Panc1 (cell line): Measurements from ENCODE around the gene LMF1. TPM values are rescaled to one million over a fixed set of nuclear protein-coding genes. Genes with fewer than 3 reads are reported as not detected.
A peak's percentile ranks its signal among the peaks of the same experiment; 100 is the strongest.

Experiments used
- ATAC-seq: fragments of 200-7000 bp; cut with Tn5 transposase; 2 replicates; pipeline ENCODE4 v1.9.1; 2020; ENCODE audit warnings: mild to moderate bottlenecking, moderate library complexity
- BruUV-seq: library from RNA; stranded (reverse); fragments of 400-500 nt; replicated peaks from 2 replicates; lab custom pipeline; 2021; lab: Mats Ljungman, UMichigan
- CTCF ChIA-PET: fragments of 300-600 bp; sonication (Branson Sonifier 250); formaldehyde crosslinking; loops from one replicate; lab custom pipeline; 2022; ENCODE audit warnings: antibody characterized with exemption; lab: Charles Lee
- POLR2A ChIA-PET: fragments of 300-600 bp; sonication (Branson Sonifier 250); formaldehyde crosslinking; loops from one replicate; lab custom pipeline; 2022; ENCODE audit warnings: antibody characterized with exemption; lab: Charles Lee
- DNase-seq: peaks from one replicate; pipeline ENCODE4 v3.0.0-alpha.2; 2010; ENCODE audit warnings: low read depth, low spot score
- H3K27ac ChIP-seq: 2 replicates; pipeline ENCODE4 v1.5.1; 2011; ENCODE audit warnings: mild to moderate bottlenecking, low read length, inconsistent platforms
- H3K27me3 ChIP-seq: fragments of 200-500 bp; sonication (Bioruptor generic); 2 replicates; pipeline ENCODE4 v1.6.0; 2014; ENCODE audit warnings: low read length, inconsistent platforms; ENCODE audit not compliant: control insufficient read depth, insufficient read depth
- H3K36me3 ChIP-seq: fragments of 200-500 bp; sonication (Bioruptor generic); 2 replicates; pipeline ENCODE4 v1.5.1; 2014; ENCODE audit warnings: inconsistent platforms, mild to moderate bottlenecking, low read length, moderate library complexity; ENCODE audit not compliant: control insufficient read depth, insufficient read depth
- H3K4me1 ChIP-seq: 2 replicates; pipeline ENCODE4 v1.5.1; 2011; ENCODE audit warnings: inconsistent platforms, mild to moderate bottlenecking, low read length, moderate library complexity; ENCODE audit not compliant: control insufficient read depth, insufficient read depth
- H3K4me3 ChIP-seq, 2 experiments: 2 replicates each; pipeline ENCODE4 v1.5.1; 2011 to 2012; ENCODE audit warnings: low read depth in 2 of 2, low read length in 2 of 2, mild to moderate bottlenecking in 2 of 2, inconsistent platforms in 1 of 2, moderate library complexity in 1 of 2
- H3K9me3 ChIP-seq: fragments of 200-500 bp; sonication (Bioruptor generic); 2 replicates; pipeline ENCODE4 v1.5.1; 2014; ENCODE audit warnings: low read depth, mild to moderate bottlenecking, inconsistent platforms, low read length, moderate library complexity; ENCODE audit not compliant: control insufficient read depth, insufficient read depth
- POLR2AphosphoS5 ChIP-seq: IDR thresholded peaks from 2 replicates; pipeline ENCODE4 v1.6.1; 2012; ENCODE audit warnings: mild to moderate bottlenecking, low read depth, low read length, moderate library complexity
- SIN3A ChIP-seq: IDR thresholded peaks from 2 replicates; pipeline ENCODE4 v1.6.1; 2012; ENCODE audit warnings: low read depth, mild to moderate bottlenecking, low read length, moderate library complexity, borderline replicate concordance; ENCODE audit not compliant: insufficient read depth
- TCF7L2 ChIP-seq: IDR thresholded peaks from 2 replicates; pipeline ENCODE4 v1.6.1; 2011; ENCODE audit warnings: mild to moderate bottlenecking, low read depth, low read length, inconsistent platforms
- in situ Hi-C: cut with HindIII; loops from 2 replicates; pipeline ENCODE4 v1.10.0; 2016; ENCODE audit warnings: low sequenced_read_pairs, low pct_unique_long_range_greater_than_20kb
- intact Hi-C: fragments of 100-400 bp; cut with micrococcal nuclease; formaldehyde crosslinking; loops from one replicate; pipeline ENCODE4 v1.10.0; 2022; ENCODE audit not compliant: unreplicated experiment
- total RNA-seq: library from RNA; stranded (reverse); gene quantifications from one replicate; pipeline ENCODE4 v1.2.1, GENCODE V29; 2021; ENCODE audit not compliant: unreplicated experiment
- TF ChIP-seq, protein P1 (sequence below): fragments of 450-650 bp; IDR thresholded peaks from 2 replicates; pipeline ENCODE4 v1.5.1; 2017; ENCODE audit warnings: mild to moderate bottlenecking
- TF ChIP-seq, protein P2 (sequence below), 2 experiments: IDR thresholded peaks; 2 replicates each; pipeline ENCODE4 v1.6.1; 2011 to 2012; ENCODE audit warnings: low read depth in 2 of 2, control low read depth in 1 of 2, low read length in 1 of 2, mild to moderate bottlenecking in 1 of 2, moderate library complexity in 1 of 2; ENCODE audit not compliant: insufficient read depth in 1 of 2

LMF1 gene
- total RNA-seq, 1 experiment from 2014 or later = 24.3 TPM

DNA sequence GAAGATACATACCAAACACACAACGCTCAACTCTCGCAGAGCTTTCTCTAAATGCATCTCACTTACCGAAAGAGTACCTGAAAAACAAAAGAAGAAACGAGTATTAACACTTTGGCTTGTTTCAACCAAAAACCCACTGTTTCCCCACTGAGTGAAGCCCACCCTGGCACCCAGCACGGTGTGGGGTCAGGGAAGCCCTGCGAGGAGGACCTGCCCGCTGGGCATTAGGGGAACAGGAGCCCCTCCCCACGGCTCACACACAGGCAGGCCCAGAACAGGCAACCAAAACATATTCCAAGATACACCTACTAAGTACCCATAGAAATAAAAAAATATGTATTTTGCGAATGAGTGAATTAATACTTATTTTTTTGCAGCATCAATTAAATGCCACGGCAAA, 36.6 kb downstream of the LMF1 start:
- H3K4me1 ChIP-seq = no peaks in the 10 kb centered on the region
- TF ChIP-seq SIN3A (no peak), POLR2AphosphoS5 (no peak)
- DNase-seq = no peak
- no peak overlapping the region for H3K27ac ChIP-seq
- no peak overlapping the region for H3K4me3 ChIP-seq
- no peaks in the 10 kb centered on the region for H3K27me3 ChIP-seq
- ChIA-PET POLR2A (no interaction called here), CTCF (no interaction called here)
- intact Hi-C loops (no loop called here), in situ Hi-C loops (no loop called here)
- no peaks in the 10 kb centered on the region for H3K36me3 ChIP-seq
- BruUV-seq = no TSS peak
- no peak for ATAC-seq
- no peaks in the 10 kb centered on the region for H3K9me3 ChIP-seq

DNA sequence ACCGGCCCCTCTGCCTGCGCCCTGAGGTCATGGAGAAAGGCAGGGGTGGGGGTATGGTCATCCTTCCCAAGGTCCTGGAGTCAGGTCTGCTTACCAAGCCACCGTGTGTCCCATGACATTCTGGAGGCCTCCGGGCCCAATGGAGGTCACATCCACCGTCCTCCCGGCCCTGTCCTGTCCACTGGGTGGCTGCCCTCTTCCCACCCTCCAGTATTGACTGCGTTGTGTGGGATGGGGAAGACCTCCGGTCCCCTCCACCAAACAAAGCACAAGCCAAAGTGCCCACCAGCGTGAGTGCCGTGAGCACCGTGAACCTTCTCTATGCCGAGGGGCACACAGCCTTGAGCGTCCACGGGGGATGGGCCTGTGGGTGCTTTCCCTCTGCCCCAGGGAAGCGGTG, 37.2 kb downstream of the LMF1 start:
- ChIA-PET CTCF (no interaction called here), POLR2A (no interaction called here)
- in situ Hi-C loops = no loop called here
- no peaks in the 10 kb centered on the region for H3K36me3 ChIP-seq
- H3K27me3 ChIP-seq = no peaks in the 10 kb centered on the region
- no peaks in the 10 kb centered on the region for H3K9me3 ChIP-seq
- ATAC-seq (no peak), DNase-seq (no peak)
- no TSS peak for BruUV-seq
- no peaks in the 10 kb centered on the region for H3K4me1 ChIP-seq
- no peak overlapping the region for H3K27ac ChIP-seq
- no peak overlapping the region for H3K4me3 ChIP-seq
- intact Hi-C loops = no loop called here
- TF ChIP-seq, protein P1, sequence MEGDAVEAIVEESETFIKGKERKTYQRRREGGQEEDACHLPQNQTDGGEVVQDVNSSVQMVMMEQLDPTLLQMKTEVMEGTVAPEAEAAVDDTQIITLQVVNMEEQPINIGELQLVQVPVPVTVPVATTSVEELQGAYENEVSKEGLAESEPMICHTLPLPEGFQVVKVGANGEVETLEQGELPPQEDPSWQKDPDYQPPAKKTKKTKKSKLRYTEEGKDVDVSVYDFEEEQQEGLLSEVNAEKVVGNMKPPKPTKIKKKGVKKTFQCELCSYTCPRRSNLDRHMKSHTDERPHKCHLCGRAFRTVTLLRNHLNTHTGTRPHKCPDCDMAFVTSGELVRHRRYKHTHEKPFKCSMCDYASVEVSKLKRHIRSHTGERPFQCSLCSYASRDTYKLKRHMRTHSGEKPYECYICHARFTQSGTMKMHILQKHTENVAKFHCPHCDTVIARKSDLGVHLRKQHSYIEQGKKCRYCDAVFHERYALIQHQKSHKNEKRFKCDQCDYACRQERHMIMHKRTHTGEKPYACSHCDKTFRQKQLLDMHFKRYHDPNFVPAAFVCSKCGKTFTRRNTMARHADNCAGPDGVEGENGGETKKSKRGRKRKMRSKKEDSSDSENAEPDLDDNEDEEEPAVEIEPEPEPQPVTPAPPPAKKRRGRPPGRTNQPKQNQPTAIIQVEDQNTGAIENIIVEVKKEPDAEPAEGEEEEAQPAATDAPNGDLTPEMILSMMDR = no peak
- TF ChIP-seq POLR2AphosphoS5 (no peak), TCF7L2 (no peak), SIN3A (no peak)
- TF ChIP-seq, protein P2, sequence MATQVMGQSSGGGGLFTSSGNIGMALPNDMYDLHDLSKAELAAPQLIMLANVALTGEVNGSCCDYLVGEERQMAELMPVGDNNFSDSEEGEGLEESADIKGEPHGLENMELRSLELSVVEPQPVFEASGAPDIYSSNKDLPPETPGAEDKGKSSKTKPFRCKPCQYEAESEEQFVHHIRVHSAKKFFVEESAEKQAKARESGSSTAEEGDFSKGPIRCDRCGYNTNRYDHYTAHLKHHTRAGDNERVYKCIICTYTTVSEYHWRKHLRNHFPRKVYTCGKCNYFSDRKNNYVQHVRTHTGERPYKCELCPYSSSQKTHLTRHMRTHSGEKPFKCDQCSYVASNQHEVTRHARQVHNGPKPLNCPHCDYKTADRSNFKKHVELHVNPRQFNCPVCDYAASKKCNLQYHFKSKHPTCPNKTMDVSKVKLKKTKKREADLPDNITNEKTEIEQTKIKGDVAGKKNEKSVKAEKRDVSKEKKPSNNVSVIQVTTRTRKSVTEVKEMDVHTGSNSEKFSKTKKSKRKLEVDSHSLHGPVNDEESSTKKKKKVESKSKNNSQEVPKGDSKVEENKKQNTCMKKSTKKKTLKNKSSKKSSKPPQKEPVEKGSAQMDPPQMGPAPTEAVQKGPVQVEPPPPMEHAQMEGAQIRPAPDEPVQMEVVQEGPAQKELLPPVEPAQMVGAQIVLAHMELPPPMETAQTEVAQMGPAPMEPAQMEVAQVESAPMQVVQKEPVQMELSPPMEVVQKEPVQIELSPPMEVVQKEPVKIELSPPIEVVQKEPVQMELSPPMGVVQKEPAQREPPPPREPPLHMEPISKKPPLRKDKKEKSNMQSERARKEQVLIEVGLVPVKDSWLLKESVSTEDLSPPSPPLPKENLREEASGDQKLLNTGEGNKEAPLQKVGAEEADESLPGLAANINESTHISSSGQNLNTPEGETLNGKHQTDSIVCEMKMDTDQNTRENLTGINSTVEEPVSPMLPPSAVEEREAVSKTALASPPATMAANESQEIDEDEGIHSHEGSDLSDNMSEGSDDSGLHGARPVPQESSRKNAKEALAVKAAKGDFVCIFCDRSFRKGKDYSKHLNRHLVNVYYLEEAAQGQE (IDR thresholded peaks at IDR 0.05; ENCODE audit: insufficient read depth in 1 of 2, low read depth in 2 of 2, low read length in 1 of 2) = no peak

DNA sequence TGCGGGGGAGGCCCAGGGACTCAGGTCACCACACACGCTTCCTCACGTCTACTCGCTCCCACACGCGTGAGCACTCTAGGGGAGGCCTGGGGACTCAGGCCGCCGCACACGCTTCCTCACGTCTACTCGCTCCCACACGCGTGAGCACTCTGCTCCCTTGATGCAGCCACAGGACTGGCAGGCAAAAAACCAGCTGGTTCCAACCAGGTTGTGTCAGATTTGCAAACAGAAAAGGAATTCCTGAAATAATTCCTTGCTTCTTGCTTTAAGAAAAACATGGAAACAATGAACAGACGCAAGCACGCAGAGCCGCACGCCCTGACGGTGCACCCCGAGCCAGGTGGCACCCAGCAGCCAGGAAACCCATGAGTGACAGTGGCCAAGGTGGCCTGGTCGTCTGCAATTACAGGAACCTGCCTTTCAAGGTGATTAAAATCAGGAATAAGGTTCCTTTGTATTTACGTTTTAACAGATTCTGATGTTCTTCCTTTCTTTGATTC, 37.9 kb downstream of the LMF1 start:
- Histone ChIP-seq H3K27ac (no peak overlapping the region), H3K9me3 (no peaks in the 10 kb centered on the region), H3K4me3 (no peak overlapping the region), H3K36me3 (no peaks in the 10 kb centered on the region), H3K27me3 (no peaks in the 10 kb centered on the region), H3K4me1 (no peaks in the 10 kb centered on the region)
- BruUV-seq = TSS peak; percentile 57
- ChIA-PET CTCF (no interaction called here), POLR2A (no interaction called here)
- TF ChIP-seq, protein P2 (IDR thresholded peaks at IDR 0.05; ENCODE audit: insufficient read depth in 1 of 2, low read depth in 2 of 2, low read length in 1 of 2) = no peak
- TF ChIP-seq POLR2AphosphoS5 (no peak), TCF7L2 (no peak), SIN3A (no peak)
- TF ChIP-seq, protein P1 = no peak
- no peak for DNase-seq
- intact Hi-C loops = no loop called here
- in situ Hi-C loops = no loop called here
- no peak for ATAC-seq
